HTERT RPE-1 (cell line): ENCODE data around the gene TUBB3.
"Not testable (repeated sequence)": the region's sequence is repeated elsewhere in the genome, so short reads cannot be mapped to it uniquely, and the experiment has no call there.

ENCODE experiments used
- in situ Hi-C: fragments of 300-500 bp; cut with MboI; formaldehyde crosslinking; loops from 4 replicates; pipeline ENCODE4 v1.14.3; 2020; ENCODE audit warnings: low sequenced_read_pairs

Gene TUBB3

GRCh38 chr16:89900885-89901284 is 22.3 kb upstream of the TUBB3 start:
- in situ Hi-C loops, result no loop called here

GRCh38 chr16:89902980-89903379 is 20.2 kb upstream of the TUBB3 start:
- in situ Hi-C loops, result no loop called here

GRCh38 chr16:89903908-89904515 is 19.1 kb upstream of the TUBB3 start:
- in situ Hi-C loops, result no loop called here

- in situ Hi-C loops, result no loop called here
Observed at GRCh38 chr16:89904606-89905510, 18.3 kb upstream of the TUBB3 start.

- in situ Hi-C loops, result no loop called here
Observed at GRCh38 chr16:89905511-89906139, 17.5 kb upstream of the TUBB3 start.

- in situ Hi-C loops, result no loop called here
Observed at GRCh38 chr16:89906140-89907025, 16.8 kb upstream of the TUBB3 start.

GRCh38 chr16:89907055-89907814 is 15.9 kb upstream of the TUBB3 start:
- in situ Hi-C loops, result no loop called here

- in situ Hi-C loops, result no loop called here
Observed at GRCh38 chr16:89908236-89908635, 14.9 kb upstream of the TUBB3 start.

GRCh38 chr16:89909777-89910716 is 13.1 kb upstream of the TUBB3 start:
- in situ Hi-C loops, result no loop called here

GRCh38 chr16:89910717-89911354 is 12.3 kb upstream of the TUBB3 start:
- in situ Hi-C loops, result no loop called here

GRCh38 chr16:89911375-89911774 is 11.8 kb upstream of the TUBB3 start:
- in situ Hi-C loops, result no loop called here

- in situ Hi-C loops, result no loop called here
Observed at GRCh38 chr16:89912143-89912542, 11.0 kb upstream of the TUBB3 start.

GRCh38 chr16:89912627-89913026 is 10.5 kb upstream of the TUBB3 start:
- in situ Hi-C loops, result no loop called here

- in situ Hi-C loops, result no loop called here
Observed at GRCh38 chr16:89913408-89914387, 9.4 kb upstream of the TUBB3 start.

GRCh38 chr16:89914642-89915285 is 8.4 kb upstream of the TUBB3 start:
- in situ Hi-C loops, result not testable (repeated sequence)

- in situ Hi-C loops, result no loop called here
Observed at GRCh38 chr16:89915303-89916232, 7.6 kb upstream of the TUBB3 start.
